ENCODE results near the gene SCTR.

DNA sequence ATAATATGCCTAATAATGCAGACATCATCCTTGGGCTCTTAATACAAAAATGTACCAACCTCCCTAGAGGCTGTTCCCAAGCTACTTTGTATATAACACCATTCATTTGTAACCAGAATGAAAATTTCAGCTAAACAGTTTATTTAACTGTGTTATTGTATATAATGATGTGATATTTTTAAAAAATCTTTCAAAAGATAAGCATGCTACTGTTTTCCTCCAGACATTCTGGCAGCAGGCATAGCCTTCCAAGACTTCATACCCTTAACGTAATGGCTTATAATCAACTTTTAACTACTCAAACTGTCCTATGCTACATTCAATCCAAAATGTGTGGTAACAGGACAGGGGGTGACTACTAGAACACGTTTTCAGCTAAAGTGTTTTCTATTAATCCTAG, 41.2 kb upstream of the SCTR start:
- TF ChIP-seq POLR2A (IDR thresholded peaks at IDR 0.05), result no peak
- TF ChIP-seq, protein P1, sequence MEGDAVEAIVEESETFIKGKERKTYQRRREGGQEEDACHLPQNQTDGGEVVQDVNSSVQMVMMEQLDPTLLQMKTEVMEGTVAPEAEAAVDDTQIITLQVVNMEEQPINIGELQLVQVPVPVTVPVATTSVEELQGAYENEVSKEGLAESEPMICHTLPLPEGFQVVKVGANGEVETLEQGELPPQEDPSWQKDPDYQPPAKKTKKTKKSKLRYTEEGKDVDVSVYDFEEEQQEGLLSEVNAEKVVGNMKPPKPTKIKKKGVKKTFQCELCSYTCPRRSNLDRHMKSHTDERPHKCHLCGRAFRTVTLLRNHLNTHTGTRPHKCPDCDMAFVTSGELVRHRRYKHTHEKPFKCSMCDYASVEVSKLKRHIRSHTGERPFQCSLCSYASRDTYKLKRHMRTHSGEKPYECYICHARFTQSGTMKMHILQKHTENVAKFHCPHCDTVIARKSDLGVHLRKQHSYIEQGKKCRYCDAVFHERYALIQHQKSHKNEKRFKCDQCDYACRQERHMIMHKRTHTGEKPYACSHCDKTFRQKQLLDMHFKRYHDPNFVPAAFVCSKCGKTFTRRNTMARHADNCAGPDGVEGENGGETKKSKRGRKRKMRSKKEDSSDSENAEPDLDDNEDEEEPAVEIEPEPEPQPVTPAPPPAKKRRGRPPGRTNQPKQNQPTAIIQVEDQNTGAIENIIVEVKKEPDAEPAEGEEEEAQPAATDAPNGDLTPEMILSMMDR (IDR thresholded peaks at IDR 0.05), result no peak
